SK-N-SH treated with all-trans-retinoic acid at 6 μM for 48 hours (cell line): ENCODE results near the gene ELMO1.

ENCODE experiments used
- ARNTL ChIP-seq: fragments of 450-650 bp; formaldehyde crosslinking; IDR thresholded peaks from 2 replicates; pipeline ENCODE4 v1.5.0; 2020; ENCODE audit warnings: low read depth, mild to moderate bottlenecking, moderate library complexity, borderline replicate concordance
- BACH2 ChIP-seq: fragments of 250-450 bp; sonication (Bioruptor Pico); IDR thresholded peaks from 2 replicates; pipeline ENCODE4 v1.9.0; 2021; ENCODE audit warnings: mild to moderate bottlenecking, borderline replicate concordance
- CSDC2 ChIP-seq: fragments of 250-450 bp; sonication (Bioruptor Pico); IDR thresholded peaks from 2 replicates; pipeline ENCODE4 v1.5.0; 2020; ENCODE audit warnings: mild to moderate bottlenecking, moderate library complexity
- SNAI2 ChIP-seq: fragments of 250-450 bp; sonication (Bioruptor Pico); IDR thresholded peaks from 2 replicates; pipeline ENCODE4 v1.5.0; 2020; ENCODE audit warnings: mild to moderate bottlenecking, moderate library complexity
- TCF4 ChIP-seq: fragments of 250-450 bp; sonication (Bioruptor Pico); IDR thresholded peaks from 2 replicates; pipeline ENCODE4 v1.8.0; 2021; ENCODE audit warnings: mild to moderate bottlenecking, moderate library complexity, borderline replicate concordance
- TOX ChIP-seq: fragments of 250-450 bp; sonication (Bioruptor Pico); IDR thresholded peaks from 2 replicates; pipeline ENCODE4 v1.8.0; 2021; ENCODE audit warnings: mild to moderate bottlenecking, moderate library complexity, borderline replicate concordance
- ZFP3 ChIP-seq: fragments of 250-450 bp; sonication (Bioruptor Pico); IDR thresholded peaks from 2 replicates; pipeline ENCODE4 v1.5.0; 2020; ENCODE audit warnings: mild to moderate bottlenecking, moderate library complexity
- ZFP30 ChIP-seq: fragments of 450-650 bp; formaldehyde crosslinking; IDR thresholded peaks from 2 replicates; pipeline ENCODE4 v1.5.0; 2022; ENCODE audit warnings: mild to moderate bottlenecking, moderate library complexity
- ZNF70 ChIP-seq: fragments of 450-650 bp; formaldehyde crosslinking; IDR thresholded peaks from 2 replicates; pipeline ENCODE4 v1.5.0; 2020; ENCODE audit warnings: mild to moderate bottlenecking, moderate library complexity
- ZNF8 ChIP-seq: fragments of 450-650 bp; formaldehyde crosslinking; IDR thresholded peaks from 2 replicates; pipeline ENCODE4 v1.5.0; 2020; ENCODE audit warnings: mild to moderate bottlenecking, moderate library complexity
- TF ChIP-seq, protein P1 (sequence below): fragments of 250-450 bp; sonication (Bioruptor Pico); IDR thresholded peaks from 2 replicates; pipeline ENCODE4 v1.5.0; 2020; ENCODE audit warnings: mild to moderate bottlenecking, moderate library complexity
- TF ChIP-seq, protein P2 (sequence below): fragments of 250-450 bp; sonication (Bioruptor Pico); IDR thresholded peaks from 2 replicates; pipeline ENCODE4 v1.8.0; 2021; ENCODE audit warnings: low read depth, mild to moderate bottlenecking, moderate library complexity, borderline replicate concordance
- TF ChIP-seq, protein P3 (sequence below): fragments of 250-450 bp; sonication (Bioruptor Pico); IDR thresholded peaks from 2 replicates; pipeline ENCODE4 v1.5.1; 2020; ENCODE audit warnings: low read depth, mild to moderate bottlenecking, moderate library complexity

DNA sequence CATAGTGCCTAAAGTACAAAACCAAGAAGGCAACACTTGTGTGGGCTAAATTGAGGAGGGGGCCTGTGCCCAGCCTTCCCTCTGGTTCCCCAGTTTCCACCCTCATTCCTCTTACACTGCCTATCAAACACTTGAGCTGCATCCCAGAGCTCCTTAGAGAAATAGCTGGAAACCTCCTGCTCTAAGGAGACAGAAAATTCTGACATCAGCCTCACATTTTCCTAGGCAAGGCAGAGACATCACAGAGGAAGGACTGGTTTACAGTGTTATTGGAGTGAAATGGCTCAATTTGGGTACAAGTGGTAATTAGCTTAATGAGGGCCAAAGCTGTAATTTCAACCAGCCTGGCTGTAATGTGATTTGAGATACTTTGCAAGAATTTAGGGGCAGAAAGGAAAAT is 532.0 kb downstream of the ELMO1 start:
- no peak for TF ChIP-seq CSDC2 (CRISPR knock-in tag)
- no peak for TF ChIP-seq BACH2 (CRISPR knock-in tag)
- no peak for TF ChIP-seq ZFP30 (CRISPR knock-in tag)
- TF ChIP-seq, protein P1, sequence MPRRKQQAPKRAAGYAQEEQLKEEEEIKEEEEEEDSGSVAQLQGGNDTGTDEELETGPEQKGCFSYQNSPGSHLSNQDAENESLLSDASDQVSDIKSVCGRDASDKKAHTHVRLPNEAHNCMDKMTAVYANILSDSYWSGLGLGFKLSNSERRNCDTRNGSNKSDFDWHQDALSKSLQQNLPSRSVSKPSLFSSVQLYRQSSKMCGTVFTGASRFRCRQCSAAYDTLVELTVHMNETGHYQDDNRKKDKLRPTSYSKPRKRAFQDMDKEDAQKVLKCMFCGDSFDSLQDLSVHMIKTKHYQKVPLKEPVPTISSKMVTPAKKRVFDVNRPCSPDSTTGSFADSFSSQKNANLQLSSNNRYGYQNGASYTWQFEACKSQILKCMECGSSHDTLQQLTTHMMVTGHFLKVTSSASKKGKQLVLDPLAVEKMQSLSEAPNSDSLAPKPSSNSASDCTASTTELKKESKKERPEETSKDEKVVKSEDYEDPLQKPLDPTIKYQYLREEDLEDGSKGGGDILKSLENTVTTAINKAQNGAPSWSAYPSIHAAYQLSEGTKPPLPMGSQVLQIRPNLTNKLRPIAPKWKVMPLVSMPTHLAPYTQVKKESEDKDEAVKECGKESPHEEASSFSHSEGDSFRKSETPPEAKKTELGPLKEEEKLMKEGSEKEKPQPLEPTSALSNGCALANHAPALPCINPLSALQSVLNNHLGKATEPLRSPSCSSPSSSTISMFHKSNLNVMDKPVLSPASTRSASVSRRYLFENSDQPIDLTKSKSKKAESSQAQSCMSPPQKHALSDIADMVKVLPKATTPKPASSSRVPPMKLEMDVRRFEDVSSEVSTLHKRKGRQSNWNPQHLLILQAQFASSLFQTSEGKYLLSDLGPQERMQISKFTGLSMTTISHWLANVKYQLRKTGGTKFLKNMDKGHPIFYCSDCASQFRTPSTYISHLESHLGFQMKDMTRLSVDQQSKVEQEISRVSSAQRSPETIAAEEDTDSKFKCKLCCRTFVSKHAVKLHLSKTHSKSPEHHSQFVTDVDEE (CRISPR knock-in tag) = no peak
- no peak for TF ChIP-seq TCF4
- TF ChIP-seq SNAI2 (CRISPR knock-in tag) = no peak
- TF ChIP-seq ARNTL = no peak
- TF ChIP-seq TOX (CRISPR knock-in tag) = no peak
- TF ChIP-seq, protein P2, sequence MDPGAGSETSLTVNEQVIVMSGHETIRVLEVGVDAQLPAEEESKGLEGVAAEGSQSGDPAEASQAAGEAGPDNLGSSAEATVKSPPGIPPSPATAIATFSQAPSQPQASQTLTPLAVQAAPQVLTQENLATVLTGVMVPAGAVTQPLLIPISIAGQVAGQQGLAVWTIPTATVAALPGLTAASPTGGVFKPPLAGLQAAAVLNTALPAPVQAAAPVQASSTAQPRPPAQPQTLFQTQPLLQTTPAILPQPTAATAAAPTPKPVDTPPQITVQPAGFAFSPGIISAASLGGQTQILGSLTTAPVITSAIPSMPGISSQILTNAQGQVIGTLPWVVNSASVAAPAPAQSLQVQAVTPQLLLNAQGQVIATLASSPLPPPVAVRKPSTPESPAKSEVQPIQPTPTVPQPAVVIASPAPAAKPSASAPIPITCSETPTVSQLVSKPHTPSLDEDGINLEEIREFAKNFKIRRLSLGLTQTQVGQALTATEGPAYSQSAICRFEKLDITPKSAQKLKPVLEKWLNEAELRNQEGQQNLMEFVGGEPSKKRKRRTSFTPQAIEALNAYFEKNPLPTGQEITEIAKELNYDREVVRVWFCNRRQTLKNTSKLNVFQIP (CRISPR knock-in tag) = no peak
- TF ChIP-seq, protein P3, sequence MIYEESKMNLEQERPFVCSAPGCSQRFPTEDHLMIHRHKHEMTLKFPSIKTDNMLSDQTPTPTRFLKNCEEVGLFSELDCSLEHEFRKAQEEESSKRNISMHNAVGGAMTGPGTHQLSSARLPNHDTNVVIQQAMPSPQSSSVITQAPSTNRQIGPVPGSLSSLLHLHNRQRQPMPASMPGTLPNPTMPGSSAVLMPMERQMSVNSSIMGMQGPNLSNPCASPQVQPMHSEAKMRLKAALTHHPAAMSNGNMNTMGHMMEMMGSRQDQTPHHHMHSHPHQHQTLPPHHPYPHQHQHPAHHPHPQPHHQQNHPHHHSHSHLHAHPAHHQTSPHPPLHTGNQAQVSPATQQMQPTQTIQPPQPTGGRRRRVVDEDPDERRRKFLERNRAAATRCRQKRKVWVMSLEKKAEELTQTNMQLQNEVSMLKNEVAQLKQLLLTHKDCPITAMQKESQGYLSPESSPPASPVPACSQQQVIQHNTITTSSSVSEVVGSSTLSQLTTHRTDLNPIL = no peak
- TF ChIP-seq ZNF70 (CRISPR knock-in tag) = no peak
- no peak for TF ChIP-seq ZFP3 (CRISPR knock-in tag)
- no peak for TF ChIP-seq ZNF8 (CRISPR knock-in tag)
